ENCODE results near the gene CCDC78.
A peak's percentile ranks its signal among the peaks of the same experiment; 100 is the strongest.

Gene CCDC78

DNA sequence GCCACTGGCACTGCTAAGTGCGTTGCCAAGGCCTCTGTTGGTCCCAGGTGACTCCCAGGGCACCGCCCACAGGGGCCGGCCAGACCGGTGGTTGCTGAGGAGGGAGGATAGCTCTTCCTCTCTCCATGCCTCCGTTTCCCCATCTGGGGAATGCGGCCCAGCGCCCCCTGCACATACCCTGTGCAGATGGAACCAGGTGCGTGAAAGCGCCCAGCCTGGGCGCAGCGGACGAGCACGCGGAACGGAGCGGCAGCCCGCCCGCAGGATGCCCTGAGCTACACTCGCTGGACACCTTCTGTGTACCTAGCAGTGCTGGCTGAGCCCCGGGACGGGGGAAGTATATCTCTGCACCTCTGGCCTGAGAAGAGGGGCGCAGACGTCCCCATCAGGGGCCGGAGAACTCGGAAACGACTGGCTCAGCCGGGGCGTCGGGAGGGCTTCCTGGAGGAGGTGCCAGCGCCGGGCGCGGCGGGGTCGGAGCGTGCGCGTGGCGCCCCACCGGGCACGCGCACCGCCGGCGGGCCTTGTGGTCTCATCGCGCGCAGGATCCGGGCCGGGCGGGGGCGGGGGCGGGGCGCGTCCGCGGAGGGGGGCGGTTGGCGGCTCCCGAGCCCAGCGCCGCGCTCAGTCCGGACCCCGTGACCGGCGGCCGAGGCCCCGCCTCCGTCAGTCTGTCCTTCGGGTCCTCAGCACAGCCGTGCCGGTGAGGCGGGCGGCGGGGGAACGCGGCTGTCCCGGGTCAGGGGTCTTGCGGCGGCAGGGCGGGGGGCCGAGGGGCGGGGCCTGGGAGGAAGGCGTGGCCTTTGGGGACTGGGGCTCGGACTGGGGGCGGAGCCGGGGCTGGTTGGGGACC lies at the start of gene CCDC78, which contains the start of gene HAGHL:
TSS of gene CCDC78 (minus strand) at position 6 of the 853 bp plus-strand sequence. CDS start 76 bp downstream, outside the sequence.
TSS of gene HAGHL (plus strand) at position 669 of the 853 bp plus-strand sequence. CDS start 404 bp downstream, outside the sequence.
- peak; percentile 64 for DNase-seq

DNA sequence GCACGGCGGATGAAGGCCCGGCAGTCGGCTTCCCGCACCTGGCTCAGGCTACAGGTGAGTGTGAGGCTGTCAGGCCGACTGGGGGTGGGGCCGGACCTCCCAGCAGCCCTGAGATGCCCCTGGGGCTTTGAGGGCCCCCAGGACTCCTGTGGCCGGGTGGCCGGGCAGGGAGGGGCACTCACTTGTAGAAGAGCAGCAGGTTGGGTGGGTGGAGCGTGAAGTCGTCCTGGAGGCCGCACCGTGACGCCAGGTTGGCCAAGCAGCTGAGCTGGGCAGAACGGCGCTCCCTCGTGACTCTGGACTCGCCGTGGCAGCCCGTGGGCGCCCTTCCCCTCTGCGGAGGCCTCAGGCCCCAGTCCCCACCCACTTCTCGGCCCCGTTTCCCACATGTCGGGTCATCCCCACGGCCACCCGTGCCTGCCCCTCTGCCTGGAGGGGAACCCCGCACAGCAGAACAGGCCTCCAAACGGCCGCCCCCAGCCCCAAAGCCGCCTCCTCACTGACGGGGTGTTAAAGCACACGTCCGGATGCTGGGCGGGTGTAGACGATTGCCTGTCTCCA lies 49.1 kb upstream of the CCDC78 start:
- DNase-seq = no peak

DNA sequence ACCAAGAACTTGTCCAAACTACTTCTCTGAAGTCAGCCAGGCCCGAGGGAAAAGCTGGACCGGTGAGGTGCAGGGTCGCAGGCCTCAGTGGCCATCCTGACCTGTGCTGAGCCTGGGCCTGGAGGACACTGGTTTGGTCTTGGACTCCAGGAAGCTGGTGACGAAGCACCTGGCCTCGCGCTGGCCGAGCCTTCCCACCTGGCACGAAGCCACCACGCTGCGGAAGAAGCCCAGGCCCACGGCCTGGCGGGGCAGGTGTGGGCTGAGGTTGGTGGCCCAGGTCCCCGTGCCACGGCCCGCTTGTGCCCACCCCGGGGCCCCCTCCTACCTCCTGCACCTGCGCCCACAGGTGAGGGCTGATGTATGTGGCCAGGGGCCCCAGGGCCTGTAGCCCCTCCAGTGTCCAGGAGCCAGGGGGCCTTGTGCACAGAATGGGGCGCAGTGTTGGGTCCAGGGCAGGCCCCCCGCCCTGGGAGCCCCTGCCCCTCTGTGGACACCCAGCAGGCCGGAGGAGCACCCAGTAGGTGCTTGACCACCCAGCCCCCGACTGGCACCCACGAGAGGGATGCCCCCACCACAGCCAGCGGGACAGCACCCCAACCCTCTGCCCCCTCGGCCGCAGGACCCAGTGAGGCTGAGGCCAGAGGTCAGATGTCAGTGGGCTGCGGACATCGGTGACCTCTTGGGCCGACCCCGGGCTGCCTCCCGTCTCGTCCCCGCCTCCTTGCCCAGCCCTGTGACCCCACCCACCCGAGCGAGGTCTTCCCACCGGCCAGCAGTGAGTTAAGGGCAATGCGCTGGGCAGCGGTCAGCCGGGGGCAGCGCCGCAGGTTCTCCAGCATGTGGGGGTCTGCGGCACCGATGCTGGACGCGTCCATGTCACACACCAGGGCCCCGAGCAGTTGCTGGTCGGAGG lies 48.1 kb upstream of the CCDC78 start:
- DNase-seq = no peak

DNA sequence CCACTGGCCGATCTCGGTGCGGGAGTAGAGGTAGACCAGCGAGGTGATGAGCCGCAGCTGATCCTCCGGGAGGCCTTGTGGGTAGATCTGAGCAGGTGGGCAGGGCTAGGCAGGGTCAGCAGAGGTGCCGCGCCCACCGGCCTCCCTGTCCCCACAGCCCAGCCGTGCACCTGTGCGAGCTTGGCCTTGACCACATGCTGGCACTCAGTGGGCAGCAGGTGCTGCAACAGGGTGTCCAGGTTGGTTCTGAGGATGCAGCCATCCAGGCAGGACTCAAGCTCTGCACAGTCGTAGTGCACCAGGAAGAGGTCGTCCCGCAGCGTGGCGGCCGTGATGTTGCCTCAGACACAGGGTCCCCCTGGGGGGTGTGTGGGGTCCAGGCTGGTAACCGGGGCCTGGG lies 46.7 kb upstream of the CCDC78 start:
- DNase-seq = no peak

DNA sequence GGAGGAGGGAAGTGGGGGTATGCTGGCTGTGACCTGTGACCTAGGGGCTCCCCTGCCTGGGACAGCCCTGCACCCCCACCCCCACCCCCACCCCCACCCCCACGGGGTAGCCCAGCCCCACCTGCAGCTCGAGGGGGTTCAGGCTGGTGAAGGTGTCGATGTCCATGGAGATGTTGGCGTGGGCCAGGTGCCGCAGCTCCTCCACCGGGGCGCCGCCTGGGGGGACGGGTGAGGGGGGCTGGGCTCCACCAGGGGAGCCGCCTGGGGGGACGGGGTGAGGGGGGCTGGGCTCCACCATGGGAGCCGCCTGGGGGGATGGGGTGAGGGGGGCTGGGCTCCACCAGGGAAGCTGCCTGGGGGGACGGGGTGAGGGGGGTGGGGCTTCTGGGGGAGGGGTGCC lies 44.2 kb upstream of the CCDC78 start:
- no peak for DNase-seq

DNA sequence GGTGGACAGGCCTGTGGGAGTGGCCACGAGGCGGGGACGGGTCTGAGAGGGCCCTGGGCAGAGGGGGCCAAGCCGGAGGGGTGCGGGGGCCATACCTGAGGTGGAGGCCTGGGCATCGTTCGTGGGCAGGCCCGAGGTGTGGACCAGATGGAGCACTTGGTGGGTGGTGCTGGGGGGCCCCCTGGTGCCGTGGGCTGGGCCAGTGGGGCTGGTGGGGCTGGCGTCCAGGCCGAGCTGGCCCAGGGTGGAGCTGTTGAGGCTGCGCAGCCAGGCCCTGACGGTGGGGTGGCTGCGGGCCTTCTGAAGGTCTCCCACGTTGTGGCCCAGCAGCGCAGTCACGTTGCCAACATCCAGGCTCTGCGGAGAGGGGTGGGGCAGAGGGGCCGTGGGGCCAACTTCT lies 43.7 kb upstream of the CCDC78 start:
- no peak for DNase-seq

DNA sequence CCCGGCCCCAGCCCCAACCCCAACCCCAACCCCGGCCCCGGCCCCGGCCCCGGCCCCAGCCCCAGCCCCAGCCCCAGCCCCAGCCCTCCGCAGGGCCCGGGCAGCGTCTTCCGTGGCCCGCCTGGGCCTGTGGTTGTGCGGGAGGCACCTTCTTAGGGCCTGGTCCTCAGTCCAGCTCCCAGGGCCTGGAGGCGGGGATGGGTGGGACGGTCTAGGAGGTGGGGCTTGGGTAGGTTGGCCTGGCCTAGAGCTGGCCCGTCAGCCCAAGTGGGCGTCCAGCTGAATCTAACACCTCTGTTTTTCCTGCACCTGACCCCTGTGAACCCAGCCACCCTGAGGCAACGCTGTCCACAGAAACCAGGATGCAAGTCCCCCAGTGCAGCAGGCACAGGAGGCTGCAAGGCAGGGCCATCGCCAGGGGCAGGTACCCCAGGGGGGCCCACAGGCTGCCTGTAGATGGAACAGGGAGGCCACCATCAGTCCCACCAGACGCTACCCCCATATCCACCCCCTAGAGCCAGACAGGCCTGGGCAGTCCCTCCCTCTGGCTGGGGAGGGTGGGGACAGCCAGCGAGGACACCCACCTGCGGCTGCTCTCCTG lies 43.0 kb upstream of the CCDC78 start:
- no peak for DNase-seq

DNA sequence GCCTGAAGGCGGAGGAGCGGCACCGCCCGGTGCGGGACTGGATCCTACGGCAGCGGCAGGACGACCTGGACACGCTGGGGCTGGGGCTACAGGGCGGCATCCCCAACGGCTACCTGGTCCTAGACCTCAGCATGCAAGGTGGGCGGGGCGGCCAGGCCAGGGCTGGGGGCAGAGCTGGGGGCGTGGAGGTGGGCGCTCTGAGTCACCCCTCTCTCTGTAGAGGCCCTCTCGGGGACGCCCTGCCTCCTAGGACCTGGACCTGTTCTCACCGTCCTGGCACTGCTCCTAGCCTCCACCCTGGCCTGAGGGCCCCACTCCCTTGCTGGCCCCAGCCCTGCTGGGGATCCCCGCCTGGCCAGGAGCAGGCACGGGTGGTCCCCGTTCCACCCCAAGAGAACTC lies 42.2 kb upstream of the CCDC78 start:
- no peak for DNase-seq

DNA sequence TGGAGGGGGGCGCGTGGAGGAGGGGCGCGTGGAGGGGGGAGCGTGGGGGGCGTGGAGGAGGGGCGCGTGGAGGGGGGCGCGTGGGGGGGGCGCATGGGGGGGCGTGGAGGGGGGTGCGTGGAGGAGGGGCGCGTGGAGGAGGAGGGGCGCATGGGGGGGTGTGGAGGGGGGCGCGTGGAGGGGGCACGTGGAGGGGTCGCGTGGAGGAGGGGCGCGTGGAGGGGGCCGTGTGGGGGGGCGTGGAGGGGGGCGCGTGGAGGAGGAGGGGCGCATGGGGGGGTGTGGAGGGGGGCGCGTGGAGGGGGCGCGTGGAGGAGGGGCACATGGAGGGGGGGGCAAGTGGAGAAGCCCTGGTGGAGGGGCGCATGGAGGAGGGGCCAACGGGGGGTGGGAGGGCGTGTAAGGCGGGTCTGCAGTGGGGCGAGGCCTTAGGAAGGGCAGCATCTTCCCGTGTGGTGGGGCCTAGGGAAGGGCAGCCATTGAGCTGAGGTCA lies 41.5 kb upstream of the CCDC78 start:
- DNase-seq = no peak

DNA sequence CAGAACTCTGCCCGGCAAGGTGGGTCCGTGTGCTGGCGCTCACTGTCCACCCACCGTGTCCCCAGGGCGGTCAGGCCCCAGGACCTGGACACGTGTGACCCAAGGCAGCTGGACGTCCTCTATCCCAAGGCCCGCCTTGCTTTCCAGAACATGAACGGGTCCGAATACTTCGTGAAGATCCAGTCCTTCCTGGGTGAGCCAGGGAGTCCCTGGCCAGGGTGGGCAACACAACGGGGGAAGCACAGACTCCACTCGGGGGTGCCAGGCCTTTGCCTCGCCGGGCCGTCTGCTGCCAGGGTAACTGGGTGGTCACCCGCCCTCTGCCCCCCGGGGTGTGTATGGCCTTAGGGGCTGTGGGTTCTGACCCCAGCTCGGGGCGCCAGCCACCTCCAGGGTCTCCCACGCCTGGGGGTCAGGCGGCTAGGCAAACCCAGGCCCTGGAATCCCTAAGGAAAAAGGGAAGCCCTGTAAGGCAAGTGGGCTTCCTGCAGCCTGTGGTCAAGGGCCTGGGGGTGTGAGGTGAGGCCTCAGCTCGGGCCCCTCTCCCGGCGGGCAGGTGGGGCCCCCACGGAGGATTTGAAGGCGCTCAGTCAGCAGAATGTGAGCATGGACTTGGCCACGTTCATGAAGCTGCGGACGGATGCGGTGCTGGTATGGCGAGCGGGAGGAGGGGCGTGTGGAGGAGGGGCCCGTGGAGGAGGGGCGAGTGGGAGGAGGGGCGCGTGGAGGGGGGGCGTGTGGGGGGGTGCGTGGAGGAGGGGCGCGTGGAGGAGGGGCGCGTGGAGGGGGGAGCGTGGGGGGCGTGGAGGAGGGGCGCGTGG lies 40.8 kb upstream of the CCDC78 start:
- DNase-seq = no peak

DNA sequence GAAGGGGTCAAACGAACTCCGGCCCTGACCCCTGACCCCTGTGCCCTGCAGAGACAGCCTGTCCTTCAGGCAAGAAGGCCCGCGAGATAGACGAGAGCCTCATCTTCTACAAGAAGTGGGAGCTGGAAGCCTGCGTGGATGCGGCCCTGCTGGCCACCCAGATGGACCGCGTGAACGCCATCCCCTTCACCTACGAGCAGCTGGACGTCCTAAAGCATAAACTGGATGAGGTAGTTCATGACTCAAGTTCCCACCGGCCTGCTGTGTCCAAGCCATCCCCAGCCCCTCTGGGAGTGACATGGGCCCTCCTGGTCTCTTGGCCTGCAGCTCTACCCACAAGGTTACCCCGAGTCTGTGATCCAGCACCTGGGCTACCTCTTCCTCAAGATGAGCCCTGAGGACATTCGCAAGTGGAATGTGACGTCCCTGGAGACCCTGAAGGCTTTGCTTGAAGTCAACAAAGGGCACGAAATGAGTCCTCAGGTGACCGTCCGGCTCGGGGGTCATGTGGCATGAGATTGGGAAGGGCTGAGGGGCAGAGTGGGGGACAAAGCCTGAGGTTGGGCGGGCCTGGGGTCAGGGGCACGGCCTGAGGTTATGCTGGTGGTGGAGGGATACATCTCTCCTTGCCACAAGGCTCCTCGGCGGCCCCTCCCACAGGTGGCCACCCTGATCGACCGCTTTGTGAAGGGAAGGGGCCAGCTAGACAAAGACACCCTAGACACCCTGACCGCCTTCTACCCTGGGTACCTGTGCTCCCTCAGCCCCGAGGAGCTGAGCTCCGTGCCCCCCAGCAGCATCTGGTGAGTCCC lies 40.0 kb upstream of the CCDC78 start:
- DNase-seq = no peak

DNA sequence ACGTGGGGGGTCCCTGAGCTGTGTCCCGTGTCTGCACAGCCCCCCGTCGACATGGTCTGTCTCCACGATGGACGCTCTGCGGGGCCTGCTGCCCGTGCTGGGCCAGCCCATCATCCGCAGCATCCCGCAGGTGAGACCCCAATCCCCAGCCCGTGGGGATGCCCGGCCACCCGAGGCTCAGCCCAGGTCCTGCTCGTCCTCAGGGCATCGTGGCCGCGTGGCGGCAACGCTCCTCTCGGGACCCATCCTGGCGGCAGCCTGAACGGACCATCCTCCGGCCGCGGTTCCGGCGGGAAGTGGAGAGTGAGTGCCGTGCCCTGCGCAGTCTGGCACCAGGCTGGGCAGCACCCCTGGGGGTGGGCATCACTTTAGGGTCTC lies 39.2 kb upstream of the CCDC78 start:
- DNase-seq = no peak

DNA sequence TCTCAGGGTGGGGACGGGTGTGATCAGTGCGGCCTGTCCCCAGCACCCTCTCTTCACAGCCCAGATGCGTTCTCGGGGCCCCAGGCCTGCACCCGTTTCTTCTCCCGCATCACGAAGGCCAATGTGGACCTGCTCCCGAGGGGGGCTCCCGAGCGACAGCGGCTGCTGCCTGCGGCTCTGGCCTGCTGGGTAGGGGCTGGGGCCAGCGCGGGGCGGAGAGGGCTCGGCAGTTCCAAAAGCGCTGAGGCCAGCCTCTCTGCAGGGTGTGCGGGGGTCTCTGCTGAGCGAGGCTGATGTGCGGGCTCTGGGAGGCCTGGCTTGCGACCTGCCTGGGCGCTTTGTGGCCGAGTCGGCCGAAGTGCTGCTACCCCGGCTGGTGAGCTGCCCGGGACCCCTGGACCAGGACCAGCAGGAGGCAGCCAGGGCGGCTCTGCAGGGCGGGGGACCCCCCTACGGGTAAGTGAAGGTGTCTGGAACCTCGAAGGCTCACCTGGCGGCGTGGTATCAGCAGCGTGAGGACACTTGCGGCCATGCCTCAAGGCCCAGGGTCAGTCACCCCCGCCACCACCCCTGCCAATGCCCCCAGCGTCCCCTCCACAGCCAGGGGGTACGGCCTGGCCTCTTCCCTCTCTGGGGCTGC lies 38.7 kb upstream of the CCDC78 start:
- DNase-seq = no peak

DNA sequence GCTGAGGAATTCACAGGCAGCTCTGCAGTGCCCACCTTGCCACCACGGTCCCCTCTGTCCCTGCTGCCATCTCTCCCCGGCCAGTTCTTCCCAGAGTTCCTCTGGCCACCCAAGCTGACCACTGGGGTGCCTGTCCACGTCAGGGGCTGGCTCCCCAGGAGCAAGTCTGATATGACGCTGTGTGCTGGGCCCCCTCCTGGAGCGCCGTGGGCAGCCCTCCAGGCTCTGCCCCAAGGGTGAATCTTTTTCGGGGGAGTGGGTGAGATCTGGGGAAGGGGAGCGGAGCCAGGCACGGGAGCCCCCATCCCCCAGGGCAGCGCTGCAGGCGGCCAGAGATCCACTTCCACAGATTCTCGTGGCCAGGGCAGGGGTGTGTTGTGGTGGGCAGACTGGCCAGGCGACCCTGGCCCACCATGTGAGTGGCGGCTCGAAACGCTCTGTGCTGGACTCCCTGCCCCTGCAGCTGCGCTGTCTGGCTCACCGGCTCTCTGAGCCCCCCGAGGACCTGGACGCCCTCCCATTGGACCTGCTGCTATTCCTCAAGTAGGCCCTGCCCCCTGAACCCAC lies 38.0 kb upstream of the CCDC78 start:
- DNase-seq = no peak

DNA sequence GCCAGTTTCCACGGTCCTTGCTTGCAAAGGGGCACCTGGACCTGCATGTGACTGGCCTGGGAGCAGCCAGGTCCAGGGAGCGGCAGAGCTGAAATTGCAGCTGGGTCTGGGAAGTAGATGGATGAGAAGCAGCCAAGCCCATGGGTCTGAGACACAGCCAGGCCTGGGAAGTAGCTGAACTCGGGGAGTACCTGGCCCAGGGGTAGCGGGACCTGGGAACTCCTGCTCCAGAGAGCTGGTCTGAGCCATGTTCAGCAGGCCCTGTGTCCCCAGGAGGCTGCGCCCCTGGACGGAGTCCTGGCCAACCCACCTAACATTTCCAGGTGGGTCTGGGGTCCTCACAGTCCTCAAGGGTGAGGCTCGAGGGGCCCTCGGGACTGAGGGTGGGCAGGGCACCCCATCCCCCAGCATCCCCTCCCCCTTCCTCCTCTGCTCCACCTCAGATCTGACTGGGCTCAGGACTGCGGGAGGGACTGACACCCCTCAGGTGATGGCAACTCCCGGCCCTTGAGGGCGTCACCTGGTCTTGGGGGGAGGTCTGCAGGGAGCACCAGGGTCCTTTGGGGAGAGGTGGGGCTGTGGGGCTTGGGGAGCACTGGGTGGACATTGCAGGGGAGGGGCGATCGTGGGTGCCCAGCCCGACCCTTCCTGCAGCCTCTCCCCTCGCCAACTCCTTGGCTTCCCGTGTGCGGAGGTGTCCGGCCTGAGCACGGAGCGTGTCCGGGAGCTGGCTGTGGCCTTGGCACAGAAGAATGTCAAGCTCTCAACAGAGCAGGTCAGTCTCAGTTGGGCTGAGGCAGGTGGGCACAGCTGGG lies 37.3 kb upstream of the CCDC78 start:
- no peak for DNase-seq

DNA sequence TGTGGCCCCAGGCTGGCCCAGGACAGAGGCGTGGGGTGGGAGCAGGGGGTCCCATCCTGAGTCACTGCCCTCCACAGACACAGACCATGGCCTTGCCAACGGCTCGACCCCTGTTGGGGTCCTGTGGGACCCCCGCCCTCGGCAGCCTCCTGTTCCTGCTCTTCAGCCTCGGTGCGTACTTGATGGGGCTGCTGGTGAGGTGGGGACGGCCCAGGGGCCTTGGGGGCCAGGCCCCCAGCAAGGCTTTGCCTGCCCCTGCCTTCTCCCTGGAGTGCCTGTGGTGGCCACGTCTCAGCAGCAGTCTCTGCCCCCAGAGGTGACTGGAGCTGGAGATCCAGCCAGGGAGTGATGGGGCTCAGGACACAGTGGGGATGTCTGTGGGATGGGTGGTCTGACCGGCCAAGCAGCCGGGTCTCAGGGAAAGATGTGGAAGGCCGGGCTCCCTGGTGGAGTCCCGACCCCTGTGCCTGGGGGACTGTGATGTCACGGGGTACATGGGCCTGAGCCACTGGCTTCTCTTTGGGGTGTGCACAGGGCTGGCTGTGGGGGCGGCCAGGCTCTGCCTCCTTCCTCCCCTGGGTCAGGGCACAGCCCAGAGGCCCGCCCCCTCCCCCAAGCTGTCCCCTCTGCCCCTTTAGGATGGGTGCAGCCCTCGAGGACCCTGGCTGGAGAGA lies 36.5 kb upstream of the CCDC78 start:
- DNase-seq = no peak

DNA sequence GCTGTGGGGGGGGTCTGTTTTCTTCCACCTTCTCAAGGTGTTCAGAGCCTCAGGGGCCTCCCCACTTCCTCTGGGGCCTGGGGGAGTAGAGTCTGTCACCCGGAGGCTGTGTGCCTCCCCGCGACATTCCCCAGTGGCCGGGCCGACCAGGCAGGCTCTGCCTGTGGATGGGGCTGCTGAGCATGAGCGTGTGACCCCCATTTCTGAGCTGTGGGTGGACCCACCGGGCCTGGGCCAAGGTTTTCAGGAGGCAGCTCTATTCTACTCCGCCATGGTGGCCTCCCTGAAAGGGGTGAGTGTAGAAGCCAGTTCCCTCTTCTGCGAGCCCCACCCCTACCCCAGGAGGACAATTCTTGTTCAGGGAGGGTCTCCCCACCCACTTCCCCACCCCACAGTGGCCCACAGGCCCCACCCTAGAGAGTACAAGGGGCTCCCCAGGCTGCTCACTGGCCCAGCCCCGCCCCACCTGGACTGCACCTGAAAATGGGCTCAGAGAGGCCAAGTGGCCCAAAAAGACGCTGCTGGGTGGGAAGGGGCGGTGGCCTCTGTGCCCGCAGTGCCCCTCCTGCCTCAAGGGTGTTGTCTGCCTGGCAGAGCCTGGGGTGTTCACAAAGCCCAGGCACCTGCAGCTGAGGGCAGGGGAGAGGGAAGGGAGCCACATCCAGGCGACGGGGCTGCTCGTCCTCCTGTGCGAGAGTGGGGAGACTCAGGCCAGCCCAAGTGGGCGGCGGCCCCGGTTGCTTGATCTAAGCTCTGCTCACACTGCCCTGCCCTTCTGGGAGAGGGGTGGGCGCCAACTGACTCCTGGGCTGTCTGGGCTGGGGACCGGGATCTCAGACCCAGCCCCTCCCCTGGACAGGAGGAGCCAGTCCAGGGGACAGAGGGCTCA lies 35.6 kb upstream of the CCDC78 start:
- no peak for DNase-seq
